HG02884 (cell line): Measurements from ENCODE around the gene ADGRG6.

ENCODE experiments used
- ATAC-seq: cut with Tn5 transposase; IDR thresholded peaks from one replicate; pipeline ENCODE4 v1.9.1; 2021; ENCODE audit warnings: mild to moderate bottlenecking, moderate library complexity; ENCODE audit not compliant: unreplicated experiment

ADGRG6 gene

GRCh38 chr6:142476452-142476851 lies 174.6 kb downstream of the ADGRG6 start:
- no peak for ATAC-seq

DNA sequence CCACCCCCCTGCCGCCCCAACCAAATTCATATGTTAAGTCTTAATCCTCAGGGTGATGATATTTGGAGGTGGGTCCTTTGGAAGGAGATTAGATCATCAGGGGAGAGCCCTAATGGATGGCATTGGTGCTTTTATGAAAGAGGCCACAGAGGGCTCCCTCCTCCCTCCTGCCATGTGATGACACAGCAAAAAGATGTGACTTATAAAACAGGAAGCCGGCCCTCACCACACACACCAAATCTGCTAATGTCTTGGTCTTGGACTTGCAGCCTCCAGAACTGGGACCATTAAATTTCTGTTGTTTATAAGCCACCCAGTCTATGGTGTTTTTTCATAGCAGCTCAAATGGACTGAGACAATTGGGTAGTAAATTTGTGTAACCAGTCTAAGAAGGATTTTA lies 176.3 kb downstream of the ADGRG6 start:
- ATAC-seq, result no peak

GRCh38 chr6:142481466-142481865 lies 179.7 kb downstream of the ADGRG6 start:
- ATAC-seq, result no peak

GRCh38 chr6:142482249-142482648 lies 180.4 kb downstream of the ADGRG6 start:
- no peak for ATAC-seq

GRCh38 chr6:142482974-142483373 lies 181.2 kb downstream of the ADGRG6 start:
- no peak for ATAC-seq

GRCh38 chr6:142485256-142485655 lies 183.4 kb downstream of the ADGRG6 start:
- no peak for ATAC-seq

DNA sequence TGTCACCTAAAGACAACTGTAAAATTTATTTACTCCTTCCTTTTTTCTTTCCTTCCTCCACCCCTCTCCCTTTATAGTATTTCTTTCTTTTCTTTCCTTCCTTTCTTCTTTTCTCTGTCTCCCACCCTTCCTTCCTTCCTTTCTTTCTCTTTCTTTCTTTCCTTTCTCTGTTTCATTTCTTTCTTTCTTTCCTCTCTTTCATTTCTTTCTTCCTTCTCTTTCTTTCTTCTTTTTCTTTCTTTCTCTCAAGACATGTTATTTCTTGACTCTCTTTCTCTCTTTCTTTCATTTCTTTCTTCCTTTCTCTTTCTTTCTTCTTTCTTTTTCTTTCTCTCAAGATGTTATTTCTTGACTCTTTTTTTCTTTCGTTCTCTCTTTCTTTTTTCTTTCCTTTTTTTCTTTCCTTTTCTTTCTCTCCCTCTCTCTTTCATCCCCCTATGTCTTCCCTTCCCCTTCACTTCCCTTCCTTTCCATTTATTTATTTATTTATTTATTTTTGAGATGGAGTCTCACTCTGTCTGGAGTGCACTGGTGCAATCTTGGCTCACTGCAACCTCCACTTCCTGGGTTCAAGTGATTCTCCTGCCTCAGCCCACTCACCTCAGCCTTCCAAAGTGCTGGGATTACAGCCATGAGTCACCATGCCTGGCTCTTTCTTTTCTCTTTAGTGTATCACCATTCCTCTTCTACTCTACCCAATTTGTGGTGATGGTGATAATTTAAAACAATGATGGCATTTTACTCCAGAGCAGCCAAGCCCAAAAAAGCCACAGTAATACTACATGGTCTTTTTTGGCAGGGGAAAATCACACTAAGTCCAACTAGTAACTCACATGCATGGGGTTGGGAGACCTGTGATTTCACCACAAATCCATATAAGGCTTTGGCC lies 188.2 kb downstream of the ADGRG6 start:
- ATAC-seq, result no peak
